Gastroesophageal sphincter (tissue), 3 donors: ENCODE data around the gene KIZ.

ENCODE experiments used
- CTCF ChIP-seq, 4 experiments: fragments of 200-600 bp in 2 of 4; fragments of 450-650 bp in 2 of 4; sonication (generic) in 1 of 4; IDR thresholded peaks; one replicate each; pipeline ENCODE4 v1.5.1; 2017 to 2019; ENCODE audit warnings: antibody characterized with exemption in 4 of 4, mild to moderate bottlenecking in 2 of 4, moderate library complexity in 2 of 4
- EP300 ChIP-seq: sonication (generic); formaldehyde crosslinking; IDR thresholded peaks from one replicate; pipeline ENCODE4 v1.6.1; 2017; ENCODE audit warnings: antibody characterized with exemption, mild to moderate bottlenecking
- POLR2A ChIP-seq, 2 donors: fragments of 450-650 bp; IDR thresholded peaks; one replicate each; pipeline ENCODE4 v1.6.1; 2017; ENCODE audit warnings: antibody characterized with exemption in 2 of 2, mild to moderate bottlenecking in 2 of 2, moderate library complexity in 1 of 2
- POLR2AphosphoS5 ChIP-seq: sonication (generic); formaldehyde crosslinking; IDR thresholded peaks from one replicate; pipeline ENCODE4 v1.6.1; 2017; ENCODE audit warnings: antibody characterized with exemption

DNA sequence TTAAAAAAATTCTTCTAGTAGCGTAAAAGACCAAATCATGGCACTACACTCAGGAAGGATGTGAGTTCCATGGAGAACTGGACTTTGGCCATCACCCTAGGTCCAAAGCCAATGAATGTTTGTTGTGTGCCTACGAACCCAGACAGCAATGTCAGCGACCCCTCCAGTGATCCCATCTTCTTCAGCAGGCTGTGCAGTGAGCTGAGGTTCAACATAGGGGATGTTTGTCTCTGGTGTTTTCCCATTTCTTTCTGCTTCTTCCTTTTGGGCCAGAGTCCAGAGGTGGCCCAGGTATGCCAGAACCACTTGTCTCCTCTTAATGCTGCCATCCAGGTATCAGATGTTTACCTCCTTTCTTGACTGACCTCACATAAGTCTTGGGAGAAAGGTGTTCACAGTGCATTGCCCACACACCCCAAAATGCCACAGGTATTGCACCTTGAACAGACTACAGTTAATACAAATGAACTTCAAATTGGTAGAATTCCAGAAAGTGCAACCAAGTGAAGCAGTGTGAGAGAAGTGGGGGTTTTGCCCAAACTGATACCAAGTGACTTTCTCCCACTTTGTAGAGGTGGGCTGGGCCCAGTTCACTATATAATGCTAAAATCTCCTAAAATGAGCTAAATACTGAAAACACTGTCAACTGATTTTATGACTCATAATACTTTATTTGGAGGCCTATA lies 14.1 kb downstream of the KIZ start:
- TF ChIP-seq POLR2AphosphoS5 (no peak), CTCF (IDR thresholded peaks at IDR 0.05) (no peak), EP300 (no peak), POLR2A (IDR thresholded peaks at IDR 0.05) (no peak)
